ENCODE results near the gene ZDHHC14.

- no peak for TF ChIP-seq CTCF (conservative IDR thresholded peaks at IDR 0.05; ENCODE audit: low read depth in 2 of 2)
- no peak for TF ChIP-seq EZH2 (IDR thresholded peaks at IDR 0.05; ENCODE audit: low read depth, unreplicated experiment)
- TF ChIP-seq EZH2phosphoT487 (IDR thresholded peaks at IDR 0.05; ENCODE audit: unreplicated experiment) = no peak
- TF ChIP-seq REST (IDR thresholded peaks at IDR 0.05; ENCODE audit: unreplicated experiment) = no peak
- TF ChIP-seq JUNB (IDR thresholded peaks at IDR 0.05; ENCODE audit: unreplicated experiment) = no peak
These were observed 304.7 kb downstream of the ZDHHC14 start for GRCh38 chr6:157685596-157686280.
